A204.1 (cell line): Measurements from ENCODE around the gene CEP95.
"Not testable (repeated sequence)": the region's sequence is repeated elsewhere in the genome, so short reads cannot be mapped to it uniquely, and the experiment has no call there.

Experiments
- FAIRE-seq: peaks from 2 replicates; lab custom pipeline; 2012; peaks lifted over from hg19 to GRCh38; lab: Jason Lieb, UNC

Gene CEP95

GRCh38 chr17:64506576-64507412 lies at the start of gene CEP95:
CEP95 (plus strand) TSS chr17:64506977; CDS start chr17:64507098, 121 bp downstream.
- FAIRE-seq = peak; percentile 55

- FAIRE-seq = no peak
These were observed 49.6 kb upstream of the CEP95 start for GRCh38 chr17:64457156-64457555.

GRCh38 chr17:64458756-64459155 lies 48.0 kb upstream of the CEP95 start:
- no peak for FAIRE-seq

- FAIRE-seq = no peak
These were observed 47.5 kb upstream of the CEP95 start for GRCh38 chr17:64459284-64459747.

DNA sequence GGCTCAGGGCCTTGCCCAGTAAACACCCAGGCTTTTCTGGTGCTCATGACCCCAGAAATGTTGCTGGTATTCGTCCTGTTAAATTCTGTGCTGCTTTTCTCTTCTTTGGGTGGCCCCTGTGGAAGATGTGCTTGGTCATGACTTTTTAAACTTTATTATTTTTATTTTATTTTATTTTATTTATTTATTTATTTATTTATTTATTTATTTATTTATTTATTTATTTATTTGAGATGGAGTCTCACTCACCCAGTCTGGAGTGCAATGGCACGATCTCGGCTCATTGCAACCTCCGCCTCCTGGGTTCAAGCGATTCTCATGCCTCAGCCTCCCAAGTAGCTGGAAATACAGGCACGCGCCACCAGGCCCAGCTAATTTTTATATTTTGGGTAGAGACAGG lies 47.0 kb upstream of the CEP95 start:
- FAIRE-seq = not testable (repeated sequence)

- no peak for FAIRE-seq
These were observed 45.8 kb upstream of the CEP95 start for GRCh38 chr17:64460955-64461354.

DNA sequence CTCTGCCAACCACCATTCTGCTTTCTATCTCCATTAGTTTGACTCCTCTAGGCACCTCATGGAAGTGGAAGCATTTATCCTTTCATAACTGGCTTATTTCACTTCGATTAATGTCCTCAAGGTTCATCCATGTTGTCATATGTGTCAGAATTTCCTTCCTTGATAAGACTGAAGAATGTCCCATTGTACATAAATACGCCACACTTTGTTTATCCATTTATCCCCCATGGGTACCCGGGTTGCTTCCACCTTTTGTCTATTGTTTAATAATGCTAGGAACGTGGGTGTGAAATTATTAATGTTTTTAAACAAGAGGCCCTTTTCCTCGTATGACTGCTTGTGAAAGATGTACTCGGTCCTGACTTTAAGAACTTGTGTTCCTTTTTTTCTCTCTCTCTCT lies 45.0 kb upstream of the CEP95 start:
- no peak for FAIRE-seq

GRCh38 chr17:64466019-64466735 lies 40.6 kb upstream of the CEP95 start:
- FAIRE-seq = no peak

- FAIRE-seq = not testable (repeated sequence)
These were observed 39.9 kb upstream of the CEP95 start for GRCh38 chr17:64466834-64467233.

- no peak for FAIRE-seq
These were observed 36.2 kb upstream of the CEP95 start for GRCh38 chr17:64470625-64471024.

GRCh38 chr17:64471440-64471839 lies 35.3 kb upstream of the CEP95 start:
- no peak for FAIRE-seq

GRCh38 chr17:64472564-64472963 lies 34.2 kb upstream of the CEP95 start:
- FAIRE-seq = no peak

GRCh38 chr17:64477849-64478248 lies 28.9 kb upstream of the CEP95 start:
- no peak for FAIRE-seq

DNA sequence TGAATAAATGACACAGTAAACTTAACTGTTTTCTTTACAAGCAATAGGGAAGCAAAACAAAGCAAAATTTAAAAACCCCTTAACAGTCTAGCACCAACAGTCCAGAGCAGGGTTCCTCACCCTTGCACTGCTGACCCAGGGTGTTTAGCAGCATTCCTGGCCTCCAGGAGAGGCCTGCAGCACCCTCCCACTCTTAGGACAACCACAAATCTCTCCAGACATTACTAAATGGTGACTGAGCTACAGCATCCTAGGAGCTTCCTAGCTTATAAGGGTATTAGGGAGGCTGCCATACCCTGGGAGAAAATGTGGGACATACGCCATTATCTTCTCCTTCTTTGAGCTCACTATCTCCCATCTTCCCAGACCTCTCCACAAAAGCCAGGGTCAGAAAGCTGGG lies 25.8 kb upstream of the CEP95 start:
- no peak for FAIRE-seq

- no peak for FAIRE-seq
These were observed 22.4 kb upstream of the CEP95 start for GRCh38 chr17:64484380-64484779.

GRCh38 chr17:64488301-64488700 lies 18.5 kb upstream of the CEP95 start:
- FAIRE-seq = no peak

- no peak for FAIRE-seq
These were observed 15.5 kb upstream of the CEP95 start for GRCh38 chr17:64491034-64491860.

GRCh38 chr17:64491994-64492393 lies 14.8 kb upstream of the CEP95 start:
- FAIRE-seq = no peak

DNA sequence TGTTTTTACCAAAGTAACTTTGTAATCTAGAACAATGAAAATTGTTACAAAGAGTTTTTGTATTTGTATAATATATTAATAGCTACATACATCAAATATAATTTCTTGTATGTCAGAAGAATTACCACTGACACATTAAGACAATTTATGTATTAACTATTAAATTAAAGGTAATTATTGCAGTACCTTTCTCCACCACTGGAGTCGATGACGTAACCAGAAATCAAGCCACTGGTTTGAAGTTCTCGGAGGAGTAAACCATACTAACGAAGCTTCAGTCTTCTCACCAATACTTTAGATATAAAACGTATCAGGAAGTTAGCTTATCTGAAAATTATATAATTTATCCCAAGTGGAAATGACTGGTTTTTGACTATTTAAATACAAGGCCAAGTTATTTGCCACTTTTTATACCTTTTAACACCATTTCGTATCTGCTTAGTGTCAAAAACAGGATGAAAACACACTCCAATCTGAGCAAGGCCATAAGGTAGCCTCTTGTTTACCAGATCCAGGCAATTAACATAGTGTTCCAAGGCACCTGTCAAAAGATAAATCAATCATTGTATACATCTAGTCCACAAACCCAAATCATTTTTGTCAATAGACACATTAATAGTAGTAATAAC lies 14.2 kb upstream of the CEP95 start:
- no peak for FAIRE-seq

GRCh38 chr17:64494121-64494520 lies 12.7 kb upstream of the CEP95 start:
- FAIRE-seq = no peak

- not testable (repeated sequence) for FAIRE-seq
These were observed 11.5 kb upstream of the CEP95 start for GRCh38 chr17:64495300-64495699.

DNA sequence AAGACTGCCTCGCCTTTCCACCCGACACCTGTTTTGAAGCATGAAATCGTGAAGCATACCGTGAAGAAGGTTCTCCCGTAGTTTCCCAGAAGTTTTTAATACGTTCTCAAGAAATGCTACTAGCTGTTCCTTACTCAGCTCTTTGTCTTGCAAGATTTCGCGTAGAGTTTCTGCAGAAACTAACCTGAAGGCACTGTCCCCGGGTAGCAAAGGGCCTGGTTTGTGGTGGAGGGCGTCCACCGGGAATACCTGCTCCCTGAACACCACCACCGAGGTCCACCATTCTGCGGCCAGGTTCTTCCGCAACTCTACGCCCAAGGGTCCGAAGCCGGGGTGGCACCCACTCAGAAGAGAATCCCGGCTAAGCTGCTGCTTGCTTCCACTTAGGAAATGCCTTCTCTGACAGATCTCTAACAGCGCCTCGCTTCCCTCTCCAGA lies 10.4 kb upstream of the CEP95 start:
- FAIRE-seq = no peak
